ENCODE measurements around the gene ST7. TPM values are rescaled to one million over a fixed set of nuclear protein-coding genes. Genes with fewer than 3 reads are reported as not detected.

The ST7 gene
- total RNA-seq, 1 experiment from 2014 or later: 12.9 TPM

DNA sequence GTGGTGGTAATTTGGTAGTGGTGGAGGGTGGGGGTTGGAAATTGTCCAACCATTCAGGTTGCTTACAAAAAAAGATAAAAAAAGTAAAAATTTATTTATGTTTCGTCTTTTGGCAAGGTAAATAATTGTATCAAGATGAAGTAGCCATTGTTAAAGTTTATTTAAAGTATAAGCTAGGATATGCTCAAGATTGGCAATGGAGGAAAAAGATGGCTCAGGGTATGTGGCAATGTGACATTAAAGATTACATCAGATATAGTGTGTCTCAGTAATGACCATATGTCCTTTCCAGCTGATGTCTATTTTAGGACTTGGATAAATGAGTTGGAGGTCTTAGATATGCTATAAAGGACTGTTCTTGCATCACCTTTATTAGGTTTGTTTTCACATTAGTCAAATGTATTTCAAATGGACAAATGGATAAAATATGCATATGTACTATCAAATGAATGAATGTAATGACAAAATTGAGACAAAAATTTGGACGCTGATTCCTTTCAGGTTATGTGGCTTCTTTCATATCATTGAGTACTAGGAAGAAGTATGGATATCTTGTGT, 60.9 kb downstream of the ST7 start:
- Histone ChIP-seq H4K8ac (replicated peaks; ENCODE audit: insufficient read length, low read depth, low read length) (no peak overlapping the region), H2BK15ac (ENCODE audit: low read depth, low read length) (no peak overlapping the region), H3K4me1 (ENCODE audit: insufficient read depth, low read length) (no peaks in the 10 kb centered on the region; the same call in 1 of the 2 replicates), H4K20me1 (ENCODE audit: control insufficient read depth, insufficient read depth, insufficient read length) (no peaks in the 10 kb centered on the region), H4K91ac (ENCODE audit: insufficient read length, low read depth, low read length) (no peak overlapping the region), H3K27ac (ENCODE audit: insufficient read length, low read depth, low read length) (no peak overlapping the region), H3K4ac (ENCODE audit: low read depth, low read length) (no peak overlapping the region), H3K14ac (ENCODE audit: insufficient read depth, low read length) (no peak overlapping the region), H3K79me2 (ENCODE audit: insufficient read depth, low read length) (no peaks in the 10 kb centered on the region; the same call in 1 of the 2 replicates), H2BK20ac (ENCODE audit: low read depth, low read length, poor library complexity, severe bottlenecking) (no peak overlapping the region), H2BK12ac (ENCODE audit: insufficient read length, low read depth, low read length) (no peak overlapping the region), H2BK120ac (ENCODE audit: low read depth, low read length, poor library complexity, severe bottlenecking) (no peak overlapping the region), H2AK5ac (ENCODE audit: insufficient read length, low read length) (no peak overlapping the region), H2BK5ac (ENCODE audit: insufficient read length, low read length) (no peak overlapping the region), H2AFZ (ENCODE audit: low read length) (no peak overlapping the region), H3K23me2 (ENCODE audit: insufficient read length, low read depth, low read length, poor library complexity, severe bottlenecking) (no peaks in the 10 kb centered on the region), H3K4me2 (ENCODE audit: insufficient read depth, insufficient read length, low read length) (no peak overlapping the region), H4K5ac (ENCODE audit: insufficient read length, low read depth, low read length) (no peak overlapping the region), H3T11ph (ENCODE audit: low read length) (no peak overlapping the region), H3K79me1 (ENCODE audit: insufficient read depth, low read depth, low read length, poor library complexity, severe bottlenecking) (no peaks in the 10 kb centered on the region), H3K23ac (ENCODE audit: insufficient read length, low read depth, low read length) (no peak overlapping the region), H3K9me3 (ENCODE audit: control insufficient read depth, low read depth, low read length) (no peaks in the 10 kb centered on the region), H3K56ac (ENCODE audit: insufficient read length, low read depth, low read length) (no peak overlapping the region), H3K9ac (ENCODE audit: extremely low read depth, insufficient read length, low read length) (no peak overlapping the region), H3K18ac (ENCODE audit: insufficient read length, low read depth, low read length) (no peak overlapping the region), H3K27me3 (ENCODE audit: insufficient read depth, low read length) (no peaks in the 10 kb centered on the region)
- no peak for DNase-seq
- no peaks in the 10 kb centered on the region for H3K36me3 Mint-ChIP-seq (ENCODE audit: insufficient read depth in 1 of 3, low read depth in 3 of 3)
- WGBS (ENCODE audit: extremely low coverage, insufficient read length, low lambda C conversion rate): 100% methylated on average over 1 of the region's 2 CpGs
- peaks cover 0 to 8% of the 10 kb centered on the region in 2 experiments; a peak in 3 of 4 replicates for H3K4me1 Mint-ChIP-seq
- H3K9me3 Mint-ChIP-seq: no peaks in the 10 kb centered on the region
- H3K4me3 Mint-ChIP-seq: no peak overlapping the region
- TF ChIP-seq, protein P1, sequence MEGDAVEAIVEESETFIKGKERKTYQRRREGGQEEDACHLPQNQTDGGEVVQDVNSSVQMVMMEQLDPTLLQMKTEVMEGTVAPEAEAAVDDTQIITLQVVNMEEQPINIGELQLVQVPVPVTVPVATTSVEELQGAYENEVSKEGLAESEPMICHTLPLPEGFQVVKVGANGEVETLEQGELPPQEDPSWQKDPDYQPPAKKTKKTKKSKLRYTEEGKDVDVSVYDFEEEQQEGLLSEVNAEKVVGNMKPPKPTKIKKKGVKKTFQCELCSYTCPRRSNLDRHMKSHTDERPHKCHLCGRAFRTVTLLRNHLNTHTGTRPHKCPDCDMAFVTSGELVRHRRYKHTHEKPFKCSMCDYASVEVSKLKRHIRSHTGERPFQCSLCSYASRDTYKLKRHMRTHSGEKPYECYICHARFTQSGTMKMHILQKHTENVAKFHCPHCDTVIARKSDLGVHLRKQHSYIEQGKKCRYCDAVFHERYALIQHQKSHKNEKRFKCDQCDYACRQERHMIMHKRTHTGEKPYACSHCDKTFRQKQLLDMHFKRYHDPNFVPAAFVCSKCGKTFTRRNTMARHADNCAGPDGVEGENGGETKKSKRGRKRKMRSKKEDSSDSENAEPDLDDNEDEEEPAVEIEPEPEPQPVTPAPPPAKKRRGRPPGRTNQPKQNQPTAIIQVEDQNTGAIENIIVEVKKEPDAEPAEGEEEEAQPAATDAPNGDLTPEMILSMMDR (conservative IDR thresholded peaks at IDR 0.05): no peak
- no peaks in the 10 kb centered on the region for H3K27me3 Mint-ChIP-seq (ENCODE audit: low read depth)
- no peak overlapping the region for H3K27ac Mint-ChIP-seq
